HG03066 (cell line): ENCODE results near the gene POFUT1.
A peak's percentile ranks its signal among the peaks of the same experiment; 100 is the strongest.
"Not testable (repeated sequence)": the region's sequence is repeated elsewhere in the genome, so short reads cannot be mapped to it uniquely, and the experiment has no call there.

Source experiments
- ATAC-seq: cut with Tn5 transposase; IDR thresholded peaks from one replicate; pipeline ENCODE4 v1.9.1; 2021; ENCODE audit warnings: low read depth; ENCODE audit not compliant: unreplicated experiment

Gene POFUT1

DNA sequence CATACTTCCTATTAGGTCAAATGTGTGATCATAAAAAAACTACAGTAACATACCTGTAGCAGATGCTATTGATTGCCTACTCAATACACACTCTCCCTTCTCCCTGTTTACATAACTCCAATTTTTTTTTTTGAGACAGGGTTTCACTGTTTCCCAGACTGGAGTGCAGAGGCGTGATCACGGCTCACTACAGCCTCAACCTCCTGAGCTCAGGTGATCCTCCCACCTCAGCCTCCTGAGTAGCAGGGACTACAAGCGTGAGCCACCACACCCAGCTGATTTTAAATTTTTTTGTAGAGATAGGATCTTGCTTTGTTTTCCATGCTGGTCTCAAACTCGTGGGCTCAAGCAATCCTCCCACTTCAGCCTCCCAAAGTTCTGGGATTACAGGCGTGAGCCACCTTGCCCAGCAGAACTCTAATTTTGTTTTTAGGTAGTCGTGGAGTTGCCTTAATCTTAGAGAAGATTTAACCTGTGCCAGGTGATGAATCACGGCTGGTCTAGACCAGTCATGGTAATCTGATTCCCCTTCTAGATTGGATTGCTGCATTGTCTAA lies 55.8 kb downstream of the POFUT1 start:
- ATAC-seq = no peak

DNA sequence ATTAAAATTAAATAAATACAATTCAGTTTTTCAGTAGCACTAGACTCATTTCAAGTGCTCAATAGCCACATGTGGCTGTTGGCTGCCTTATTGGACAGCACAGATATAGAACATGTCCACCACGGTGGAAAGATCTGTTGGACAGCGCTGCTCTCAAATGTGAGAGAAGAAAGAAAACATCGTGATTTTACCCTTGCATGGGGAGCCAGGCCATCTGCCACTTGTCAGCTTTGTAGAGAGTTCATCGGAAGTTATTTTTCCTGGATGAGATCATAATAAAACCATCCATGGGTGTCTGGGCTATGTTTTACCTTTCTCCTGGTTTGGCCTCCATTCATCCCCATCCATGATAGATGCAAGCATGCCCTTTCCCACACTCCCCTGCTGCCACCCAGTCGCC lies 63.9 kb downstream of the POFUT1 start:
- ATAC-seq = no peak

DNA sequence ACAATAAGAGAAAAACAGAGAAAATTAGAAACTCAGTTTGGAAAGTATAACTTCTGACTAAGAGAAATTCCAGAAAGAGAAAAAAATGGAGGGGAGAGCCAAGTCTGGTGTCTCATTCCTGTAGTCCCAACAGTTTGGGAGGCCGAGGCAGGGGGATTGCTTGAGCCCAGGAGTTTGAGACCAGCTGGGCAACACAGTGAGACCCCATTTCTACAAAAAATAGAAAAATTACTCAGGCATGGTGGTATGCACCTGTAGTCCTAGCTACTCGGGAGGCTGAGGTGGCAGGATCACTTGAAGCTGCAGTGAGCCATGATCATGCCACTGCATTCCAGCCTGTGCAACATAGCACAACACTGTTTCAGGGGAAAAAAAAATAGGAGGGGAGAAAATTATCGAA lies 66.7 kb downstream of the POFUT1 start:
- no peak for ATAC-seq

DNA sequence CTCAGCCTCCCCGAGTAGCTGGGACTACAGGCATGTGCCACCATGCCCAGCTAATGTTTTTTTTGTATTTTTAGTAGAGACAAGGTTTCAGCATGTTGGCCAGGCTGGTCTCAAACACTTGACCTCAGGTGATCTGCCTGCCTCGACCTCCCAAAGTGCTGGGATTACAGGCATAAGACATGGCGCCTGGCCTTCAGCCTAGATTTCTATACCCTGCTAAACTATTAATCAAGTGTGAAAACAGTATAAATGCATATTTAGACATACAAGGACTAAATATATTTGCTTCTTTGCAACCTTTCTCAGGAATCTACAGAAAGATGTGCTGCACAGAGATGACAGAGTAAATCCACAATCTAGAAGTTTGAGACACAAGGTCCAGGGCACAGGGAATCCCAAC lies 67.5 kb downstream of the POFUT1 start:
- not testable (repeated sequence) for ATAC-seq

DNA sequence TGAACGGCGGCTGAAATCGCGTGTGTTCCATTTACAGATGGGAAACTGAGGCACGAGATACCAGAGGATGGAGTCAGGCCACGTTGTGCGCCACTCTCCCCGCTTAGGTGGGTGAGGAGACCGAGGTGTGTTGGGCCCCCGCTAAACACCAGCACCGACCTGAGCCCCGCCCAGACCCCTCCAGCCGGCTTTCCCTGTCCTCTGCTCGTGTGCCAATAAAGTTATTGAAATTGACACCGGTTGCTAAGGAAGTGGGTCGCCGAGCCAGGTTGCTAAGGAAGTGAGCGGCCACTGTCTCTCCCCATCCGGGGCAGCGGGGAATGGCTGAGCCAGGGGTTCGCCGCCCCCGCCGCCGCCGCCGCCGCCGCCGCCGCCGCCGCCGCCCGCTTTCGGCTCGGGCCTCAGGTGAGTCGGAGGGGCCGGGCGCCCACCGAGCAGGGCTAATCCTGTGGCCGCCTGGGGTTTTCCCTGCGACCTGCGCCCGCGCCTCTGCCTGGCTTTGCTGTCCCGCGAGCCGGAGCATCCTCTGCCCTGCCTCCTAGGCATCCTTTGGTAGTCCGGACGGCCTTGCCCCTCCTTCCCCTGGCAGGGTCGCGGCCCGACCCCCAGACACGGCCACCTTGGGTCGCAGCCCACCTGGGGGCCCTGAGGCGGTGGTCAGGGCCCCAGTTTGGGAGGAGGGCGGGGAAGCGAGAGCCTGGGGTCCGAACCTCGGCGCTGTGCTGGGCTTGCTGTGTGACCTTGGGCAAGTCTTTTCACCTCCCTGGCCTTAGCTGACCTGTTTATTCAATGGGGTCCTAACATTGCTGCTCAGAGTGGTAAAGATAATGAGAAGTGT lies 69.9 kb downstream of the POFUT1 start, which contains the start of gene KIF3B:
KIF3B (plus strand) TSS at position 291 of the 838 bp plus-strand sequence. CDS start 32,127 bp downstream, outside the sequence.
- peak; percentile 79 for ATAC-seq

DNA sequence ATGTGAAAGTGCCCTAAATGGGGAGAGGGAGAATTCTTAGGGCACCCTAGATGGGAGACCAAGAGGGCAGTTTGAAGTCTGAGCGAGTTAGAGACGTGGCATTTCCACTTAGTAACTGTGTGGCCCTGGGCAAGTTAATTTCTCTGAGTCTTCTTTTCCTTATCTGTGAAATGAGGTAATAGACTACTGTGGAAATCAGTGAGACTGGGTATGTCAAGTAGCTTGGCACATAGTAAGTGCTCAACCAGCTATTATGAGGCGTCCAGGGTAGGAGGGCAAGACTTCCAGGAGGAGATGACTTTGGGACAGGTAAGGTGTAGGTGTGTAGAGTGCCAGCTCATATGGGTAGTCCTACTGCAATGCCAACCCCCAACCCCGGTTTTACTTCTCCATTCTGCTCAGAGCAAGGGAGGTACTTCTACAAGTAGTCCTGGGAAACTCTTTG lies 70.5 kb downstream of the POFUT1 start:
- ATAC-seq = peak; percentile 78

DNA sequence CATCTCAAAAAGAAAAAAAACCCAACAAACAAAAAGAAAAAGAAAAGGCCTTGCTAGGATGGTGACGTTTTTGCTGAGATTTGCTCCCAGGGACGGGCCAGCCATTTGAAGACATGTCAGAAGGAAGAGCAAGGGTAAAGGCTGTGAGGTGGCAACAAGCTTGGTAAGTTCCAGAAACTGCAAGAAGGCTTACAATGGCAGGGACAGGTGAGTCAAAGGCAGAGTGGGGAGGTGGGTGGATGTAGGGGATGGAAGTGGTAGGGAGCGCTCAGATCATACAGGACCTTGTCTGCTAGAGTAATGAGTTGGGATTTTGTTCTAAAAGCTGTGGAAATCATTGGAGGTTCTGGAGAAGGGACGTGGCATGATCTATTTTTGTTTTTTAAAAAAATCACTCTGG lies 74.0 kb downstream of the POFUT1 start:
- ATAC-seq = no peak

DNA sequence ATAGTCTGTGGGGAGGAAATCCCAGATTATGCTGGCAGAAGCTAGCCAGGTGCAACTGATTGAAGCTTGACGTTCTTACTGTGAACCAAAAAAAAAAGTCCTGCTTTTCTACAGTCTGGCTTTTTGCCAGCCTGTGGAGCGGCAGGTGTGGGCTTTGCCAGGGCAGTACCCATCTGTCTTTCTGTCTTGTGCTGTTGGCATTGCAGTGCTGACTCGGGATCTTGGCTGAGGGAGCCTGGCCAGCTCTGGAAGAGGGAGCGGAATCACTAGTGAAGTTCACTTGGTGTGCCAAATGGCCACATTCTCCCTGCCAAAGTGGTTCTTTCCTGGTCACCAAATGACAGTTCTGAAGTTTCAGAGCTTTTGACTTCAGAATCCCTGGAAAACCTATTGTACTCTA lies 74.8 kb downstream of the POFUT1 start:
- ATAC-seq = no peak

DNA sequence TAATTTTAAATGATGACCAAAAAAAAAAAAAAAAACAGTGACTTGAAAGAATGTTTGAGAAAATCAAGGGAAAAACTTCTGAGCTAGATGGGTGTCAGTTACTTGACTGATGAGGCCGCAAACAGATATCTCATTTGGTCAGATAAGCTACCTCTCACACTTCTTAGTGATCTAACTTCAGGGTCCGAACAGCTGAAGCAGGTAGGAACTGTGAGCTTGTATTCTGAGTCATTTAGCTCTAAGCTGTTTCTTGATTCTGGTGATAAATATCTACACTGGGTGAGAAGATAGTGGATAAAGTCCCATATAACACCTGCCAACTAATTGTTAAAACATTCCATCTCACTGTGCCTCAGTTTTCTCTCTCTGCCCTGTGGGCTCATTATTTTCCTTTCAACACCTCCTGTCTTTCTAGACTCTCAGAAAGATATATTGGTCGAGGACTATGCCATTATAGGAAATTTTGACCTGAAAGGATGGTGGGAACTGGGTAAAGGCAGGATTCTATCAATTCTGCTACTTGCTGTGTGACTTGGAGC lies 77.5 kb downstream of the POFUT1 start:
- ATAC-seq = no peak

DNA sequence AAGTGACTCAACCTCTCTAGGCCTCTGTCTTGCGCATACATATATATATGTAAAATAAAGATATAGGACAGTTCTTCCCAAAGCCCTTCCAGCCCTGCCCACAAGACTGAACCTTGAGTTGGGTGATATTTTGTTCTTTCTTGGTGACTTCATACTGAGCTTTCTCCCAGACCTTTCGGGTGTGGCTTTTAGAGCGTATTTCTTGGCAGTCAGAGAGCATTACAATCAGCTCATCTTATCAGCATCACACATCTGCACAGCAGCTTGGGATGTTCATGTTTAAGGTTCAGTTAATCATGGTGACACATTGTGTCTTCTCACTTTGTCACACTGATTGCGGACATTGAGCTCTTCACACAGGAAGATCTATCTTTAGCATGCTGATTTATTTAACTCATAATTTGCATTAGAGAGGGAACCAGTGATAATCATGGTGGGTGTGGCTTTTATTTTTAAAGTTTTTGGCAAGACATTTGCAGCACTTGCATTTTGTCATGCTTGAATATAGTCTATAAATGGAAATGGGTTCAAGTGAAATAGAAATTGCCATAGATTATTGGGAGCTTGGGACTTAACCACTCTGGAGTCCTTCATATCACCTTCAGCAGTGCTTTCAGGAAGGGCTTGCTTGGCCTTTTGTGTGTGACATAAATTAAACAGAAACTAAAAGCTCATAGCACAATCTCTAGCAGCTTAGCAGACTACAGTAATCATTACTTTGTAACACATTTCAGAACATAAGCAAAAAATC lies 78.1 kb downstream of the POFUT1 start:
- ATAC-seq = peak; percentile 76

DNA sequence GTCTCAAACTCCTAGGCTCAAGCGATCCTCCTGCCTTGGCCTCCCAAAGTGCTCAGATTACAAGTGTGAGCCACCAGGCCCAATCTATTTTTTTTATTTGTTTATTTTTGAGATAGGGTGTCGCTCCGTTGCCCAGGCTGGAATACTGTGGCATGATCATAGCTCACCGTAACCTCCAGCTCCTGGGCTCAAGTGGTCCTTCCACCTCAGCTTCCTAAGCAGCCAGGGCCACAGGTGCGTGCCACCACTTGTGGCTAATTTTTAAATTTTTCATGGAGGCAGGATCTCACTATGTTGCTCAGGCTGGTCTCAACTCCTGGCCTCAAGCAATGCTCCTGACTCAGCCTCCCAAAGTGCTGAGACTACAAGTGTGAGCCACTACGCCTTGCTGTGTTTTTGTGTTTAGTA lies 79.6 kb downstream of the POFUT1 start:
- no peak for ATAC-seq
